ENCODE results near the gene ANKFN1.

Gene ANKFN1

DNA sequence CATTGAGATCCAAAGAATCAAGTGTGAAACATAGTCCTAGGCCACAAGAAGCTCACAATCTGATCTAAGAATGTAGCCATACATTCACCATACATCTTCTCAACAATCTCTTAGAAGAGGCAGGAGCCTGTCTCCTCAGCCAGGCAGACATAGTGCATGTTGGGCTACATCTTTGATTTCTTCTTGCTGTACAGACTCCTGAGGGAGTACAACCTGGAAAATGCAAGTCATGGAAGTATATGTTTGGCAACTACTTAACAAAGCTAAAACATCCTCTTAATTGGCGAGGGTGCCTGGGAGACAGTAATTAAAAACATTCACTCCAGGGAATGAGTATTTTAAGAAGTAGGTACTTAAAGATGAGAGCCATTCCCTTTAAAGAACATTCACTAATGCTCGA lies 361.0 kb downstream of the ANKFN1 start:
- no peak for TF ChIP-seq CTCF (conservative IDR thresholded peaks at IDR 0.05; ENCODE audit: control insufficient read depth, insufficient read depth, low read depth, low read length)
- H3K4me3 ChIP-seq (ENCODE audit: control insufficient read depth, low read depth, low read length): no peak overlapping the region
- DNase-seq (ENCODE audit: low read depth): no peak

DNA sequence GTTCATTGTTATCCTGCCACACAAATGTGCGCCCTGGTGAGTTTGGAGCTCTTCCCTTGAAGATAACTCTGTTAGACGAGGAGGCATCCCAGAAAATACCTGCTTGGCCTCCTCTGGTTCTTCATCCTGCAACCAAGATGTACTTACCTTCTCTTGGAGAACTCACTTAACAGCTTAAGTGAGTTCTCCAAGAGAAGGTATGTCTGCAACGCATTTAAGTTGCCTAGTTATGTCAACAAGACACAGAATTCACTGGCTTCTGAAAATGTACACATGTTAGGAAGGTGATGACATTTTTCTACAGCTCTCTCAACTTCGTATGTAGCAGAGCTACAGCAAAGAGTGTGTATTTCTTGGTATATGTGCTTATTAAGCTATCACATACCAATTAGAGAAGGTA lies 361.6 kb downstream of the ANKFN1 start:
- no peak for TF ChIP-seq CTCF (conservative IDR thresholded peaks at IDR 0.05; ENCODE audit: control insufficient read depth, insufficient read depth, low read depth, low read length)
- no peak overlapping the region for H3K4me3 ChIP-seq (ENCODE audit: control insufficient read depth, low read depth, low read length)
- DNase-seq (ENCODE audit: low read depth): no peak

DNA sequence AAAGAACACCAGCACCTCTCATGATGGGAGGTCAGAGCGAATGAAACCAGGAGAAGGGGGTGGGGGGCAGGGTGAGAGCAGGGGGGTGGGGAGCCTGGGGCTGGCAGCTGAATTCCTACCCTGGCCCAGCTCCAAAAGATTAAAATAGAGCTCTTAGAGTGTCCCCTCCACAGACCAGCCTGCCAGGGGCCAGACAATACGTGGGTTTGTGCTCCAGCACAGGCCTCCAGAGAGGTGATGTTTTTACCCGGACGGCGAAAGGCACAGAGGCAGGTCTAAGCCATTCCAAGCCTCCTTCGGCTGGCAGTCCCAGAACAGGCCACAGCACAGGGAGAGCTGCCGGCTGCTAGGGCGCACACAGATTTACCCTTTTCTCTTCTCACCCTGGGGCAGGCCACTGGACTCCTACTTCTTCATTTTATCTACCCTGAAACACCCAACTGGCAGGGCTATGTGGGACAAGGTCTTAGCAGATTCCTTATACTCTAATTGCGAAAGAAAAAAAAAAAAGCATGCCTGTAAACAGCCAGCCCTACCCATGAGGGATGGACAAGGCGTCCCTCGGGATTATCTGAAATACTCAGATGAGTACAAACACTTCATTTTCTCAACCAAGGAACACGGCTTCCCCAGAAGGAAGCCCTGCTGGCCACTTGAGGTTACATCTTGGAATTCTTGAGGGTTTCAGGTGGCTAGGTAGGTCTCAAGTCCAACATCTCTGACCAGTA lies 368.3 kb downstream of the ANKFN1 start:
- TF ChIP-seq CTCF (conservative IDR thresholded peaks at IDR 0.05; ENCODE audit: control insufficient read depth, insufficient read depth, low read depth, low read length): no peak
- no peak overlapping the region for H3K4me3 ChIP-seq (ENCODE audit: control insufficient read depth, low read depth, low read length)
- no peak for DNase-seq (ENCODE audit: low read depth)

DNA sequence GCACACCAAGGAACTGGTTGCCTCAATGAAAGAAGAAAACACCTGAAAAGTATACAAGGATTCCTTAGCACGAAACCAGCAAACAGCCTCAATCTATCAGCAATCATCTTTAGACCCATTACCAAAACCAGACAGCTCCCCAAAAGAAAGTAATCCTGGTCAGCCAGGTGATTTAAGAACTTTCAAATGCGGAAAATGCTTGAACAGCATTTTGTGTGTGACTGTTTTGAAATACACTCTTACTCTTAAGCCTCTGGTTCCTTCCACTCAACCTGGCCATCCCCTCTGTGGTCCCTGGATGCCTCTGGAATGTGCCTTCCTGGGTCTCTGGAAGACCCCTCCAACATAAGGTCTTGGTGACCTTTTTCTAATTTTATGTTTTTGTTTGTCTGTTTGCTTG lies 369.8 kb downstream of the ANKFN1 start:
- TF ChIP-seq CTCF (conservative IDR thresholded peaks at IDR 0.05; ENCODE audit: control insufficient read depth, insufficient read depth, low read depth, low read length): no peak
- H3K4me3 ChIP-seq (ENCODE audit: control insufficient read depth, low read depth, low read length): no peak overlapping the region
- DNase-seq (ENCODE audit: low read depth): no peak

GRCh38 chr17:56528696-56529095 lies 375.4 kb downstream of the ANKFN1 start:
- TF ChIP-seq CTCF (conservative IDR thresholded peaks at IDR 0.05; ENCODE audit: control insufficient read depth, insufficient read depth, low read depth, low read length): no peak
- H3K4me3 ChIP-seq (ENCODE audit: control insufficient read depth, low read depth, low read length): no peak overlapping the region
- DNase-seq (ENCODE audit: low read depth): no peak

DNA sequence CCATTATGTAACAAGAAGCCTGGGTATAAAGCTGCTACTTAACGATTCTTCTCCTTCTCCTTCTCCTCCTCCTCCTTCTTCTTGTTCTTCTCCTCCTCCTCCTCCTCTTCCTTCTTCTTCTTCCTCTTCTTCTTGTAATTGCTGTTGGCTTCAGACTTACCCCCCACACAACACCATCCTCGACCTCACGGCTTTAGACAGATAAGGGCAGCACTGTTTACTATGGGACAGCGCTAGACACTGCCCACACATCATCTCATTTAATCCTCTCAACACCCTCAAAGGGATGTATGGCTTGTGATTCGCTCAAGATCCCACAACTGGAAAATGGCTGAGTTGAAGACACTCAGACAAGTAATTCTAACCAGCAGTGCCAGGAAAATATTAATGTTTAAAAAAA lies 379.7 kb downstream of the ANKFN1 start:
- no peak overlapping the region for H3K4me3 ChIP-seq (ENCODE audit: control insufficient read depth, low read depth, low read length)
- no peak for TF ChIP-seq CTCF (conservative IDR thresholded peaks at IDR 0.05; ENCODE audit: control insufficient read depth, insufficient read depth, low read depth, low read length)
- DNase-seq (ENCODE audit: low read depth): no peak

DNA sequence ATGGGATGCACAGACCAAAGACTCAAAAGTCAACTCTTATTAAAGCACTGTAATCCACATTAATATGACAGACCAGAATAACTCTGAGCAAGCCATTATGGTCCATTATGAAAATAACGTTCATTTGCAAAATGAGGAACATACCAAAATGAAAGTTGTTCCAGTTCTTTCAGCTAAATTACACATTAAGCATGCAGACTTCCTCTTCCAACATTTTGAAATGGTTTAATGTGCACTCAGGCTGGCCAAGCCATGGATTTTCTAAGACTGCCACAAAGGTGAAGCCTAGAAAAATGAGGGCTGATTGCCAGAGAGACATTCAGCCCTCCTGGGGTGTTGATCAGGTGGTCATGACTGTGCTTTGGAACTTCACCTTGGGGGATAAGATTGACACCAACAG lies 383.5 kb downstream of the ANKFN1 start:
- no peak for DNase-seq (ENCODE audit: low read depth)
- TF ChIP-seq CTCF (conservative IDR thresholded peaks at IDR 0.05; ENCODE audit: control insufficient read depth, insufficient read depth, low read depth, low read length): no peak

More for the DNA sequence above, 383.5 kb downstream of the ANKFN1 start:
- no peak overlapping the region for H3K4me3 ChIP-seq (ENCODE audit: control insufficient read depth, low read depth, low read length)

Data from fibroblast of mammary gland (primary cell).